ENCODE data around the gene SAC3D1. TPM values are rescaled to one million over a fixed set of nuclear protein-coding genes. Genes with fewer than 3 reads are reported as not detected.

Gene SAC3D1
- total RNA-seq, 6 experiments from 2014 or later, result 4.2 to 13.8 (median 5.8) TPM

GRCh38 chr11:65027213-65028067, 13.6 kb upstream of the SAC3D1 start, which contains the start of gene SNX15:
Gene SNX15 (plus strand): TSS chr11:65027439. CDS start chr11:65027538, 99 bp downstream.
- TF ChIP-seq POLR2A (IDR thresholded peaks at IDR 0.05) (peak; percentile 69), CTCF (IDR thresholded peaks at IDR 0.05) (peak; percentile 60 to 75 (median 73))
- ATAC-seq (peak; percentile 94 to 97 (median 96)), DNase-seq (peak; percentile 92 to 96 (median 94))
- peaks cover 0 to 13% (median 4%) of the 10 kb centered on the region in 4 donors for H3K4me1 ChIP-seq
- H3K27me3 ChIP-seq, result no peaks in the 10 kb centered on the region
- H3K4me3 ChIP-seq, result peak within 1 kb of the TSS; percentile 63 to 76 (median 68)
- peak within 1 kb of the TSS; percentile 62 to 79 (median 77) for H3K27ac ChIP-seq
- intact Hi-C loops (cut with DNase I), result no loop called here
- H3K36me3 ChIP-seq, result peaks cover 0 to 5% (median 0%) of the 10 kb centered on the region in 4 donors
- no peaks in the 10 kb centered on the region for H3K9me3 ChIP-seq
- WGBS (ENCODE audit: insufficient coverage, low coverage, low lambda C conversion rate, missing lambda C conversion rate), result 7% methylated on average over 17 of the region's 51 CpGs

GRCh38 chr11:65032216-65032615, 8.8 kb upstream of the SAC3D1 start:
- Histone ChIP-seq H3K27ac (no peak overlapping the region), H3K36me3 (peaks cover 0 to 15% (median 1%) of the 10 kb centered on the region in 4 donors), H3K4me3 (no peak overlapping the region), H3K4me1 (peaks cover 0 to 8% (median 4%) of the 10 kb centered on the region in 4 donors), H3K9me3 (no peaks in the 10 kb centered on the region), H3K27me3 (no peaks in the 10 kb centered on the region)
- DNase-seq, result no peak
- TF ChIP-seq POLR2A (IDR thresholded peaks at IDR 0.05), result no peak
- no peak for TF ChIP-seq CTCF (IDR thresholded peaks at IDR 0.05)
- ATAC-seq, result no peak
- WGBS (ENCODE audit: insufficient coverage, low coverage, low lambda C conversion rate, missing lambda C conversion rate), result no CpG with 5 or more reads among the region's 13 CpGs
- intact Hi-C loops (cut with DNase I), result loop anchor here in 1 of 2 donors (10.0 kb wide), 1 partner anchor 73 kb away; no protein-coding TSS in a partner anchor

- Histone ChIP-seq H3K4me1 (no peaks in the 10 kb centered on the region), H3K36me3 (peaks cover 0 to 15% (median 1%) of the 10 kb centered on the region in 4 donors)
- WGBS (ENCODE audit: insufficient coverage, low coverage, low lambda C conversion rate, missing lambda C conversion rate), result 100% methylated on average over 2 of the region's 2 CpGs
Measured at GRCh38 chr11:65034423-65034822, 6.6 kb upstream of the SAC3D1 start.

GRCh38 chr11:65035579-65035978, 5.4 kb upstream of the SAC3D1 start:
- Histone ChIP-seq H3K4me1 (peaks cover 0 to 5% (median 0%) of the 10 kb centered on the region in 4 donors), H3K27me3 (no peaks in the 10 kb centered on the region), H3K4me3 (no peak overlapping the region), H3K9me3 (no peaks in the 10 kb centered on the region), H3K36me3 (peaks cover 0 to 15% (median 1%) of the 10 kb centered on the region in 4 donors), H3K27ac (no peak overlapping the region)
- WGBS (ENCODE audit: insufficient coverage, low coverage, low lambda C conversion rate, missing lambda C conversion rate), result 96% methylated on average over 4 of the region's 11 CpGs
- TF ChIP-seq CTCF (IDR thresholded peaks at IDR 0.05) (no peak), POLR2A (IDR thresholded peaks at IDR 0.05) (no peak)
- intact Hi-C loops (cut with DNase I), result loop anchor here in 1 of 2 donors (10.0 kb wide), 1 partner anchor 69 kb away; no protein-coding TSS in a partner anchor
- DNase-seq (no peak), ATAC-seq (no peak)

More at GRCh38 chr11:65034423-65034822, 6.6 kb upstream of the SAC3D1 start:
- H3K9me3 ChIP-seq, result no peaks in the 10 kb centered on the region
- DNase-seq (no peak), ATAC-seq (no peak)
- no peak overlapping the region for H3K4me3 ChIP-seq
- TF ChIP-seq CTCF (IDR thresholded peaks at IDR 0.05), result no peak
- TF ChIP-seq POLR2A (IDR thresholded peaks at IDR 0.05), result no peak
- H3K27ac ChIP-seq, result no peak overlapping the region
- intact Hi-C loops (cut with DNase I), result loop anchor here in 1 of 2 donors (10.0 kb wide), 1 partner anchor 70 kb away; no protein-coding TSS in a partner anchor
- H3K27me3 ChIP-seq, result no peaks in the 10 kb centered on the region

Measured in right lobe of liver (tissue), 6 donors.